ENCODE data around the gene CARS1.

The CARS1 gene

DNA sequence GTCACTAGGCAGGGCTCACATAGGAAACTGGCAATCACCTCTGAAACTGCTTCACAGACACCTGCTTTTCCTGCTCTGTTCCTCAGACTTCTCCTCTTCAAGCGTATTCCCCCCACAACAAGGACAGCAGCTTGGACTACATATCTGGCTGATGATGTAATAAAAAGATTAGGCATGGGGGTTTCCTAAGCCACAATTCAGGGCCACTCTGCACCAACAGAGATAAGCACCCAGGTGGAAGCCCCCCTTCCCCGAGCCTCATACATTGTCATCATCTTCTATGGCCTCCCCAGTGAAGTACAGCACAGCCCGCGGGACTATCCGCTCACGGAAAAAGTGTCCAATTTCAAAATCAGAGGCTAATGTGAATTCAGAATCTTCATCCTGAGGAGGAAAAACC lies 103.0 kb downstream of the CARS1 start:
- no peak overlapping the region for H3K4me3 ChIP-seq (ENCODE audit: low read depth, low read length)
- TF ChIP-seq, protein P1, sequence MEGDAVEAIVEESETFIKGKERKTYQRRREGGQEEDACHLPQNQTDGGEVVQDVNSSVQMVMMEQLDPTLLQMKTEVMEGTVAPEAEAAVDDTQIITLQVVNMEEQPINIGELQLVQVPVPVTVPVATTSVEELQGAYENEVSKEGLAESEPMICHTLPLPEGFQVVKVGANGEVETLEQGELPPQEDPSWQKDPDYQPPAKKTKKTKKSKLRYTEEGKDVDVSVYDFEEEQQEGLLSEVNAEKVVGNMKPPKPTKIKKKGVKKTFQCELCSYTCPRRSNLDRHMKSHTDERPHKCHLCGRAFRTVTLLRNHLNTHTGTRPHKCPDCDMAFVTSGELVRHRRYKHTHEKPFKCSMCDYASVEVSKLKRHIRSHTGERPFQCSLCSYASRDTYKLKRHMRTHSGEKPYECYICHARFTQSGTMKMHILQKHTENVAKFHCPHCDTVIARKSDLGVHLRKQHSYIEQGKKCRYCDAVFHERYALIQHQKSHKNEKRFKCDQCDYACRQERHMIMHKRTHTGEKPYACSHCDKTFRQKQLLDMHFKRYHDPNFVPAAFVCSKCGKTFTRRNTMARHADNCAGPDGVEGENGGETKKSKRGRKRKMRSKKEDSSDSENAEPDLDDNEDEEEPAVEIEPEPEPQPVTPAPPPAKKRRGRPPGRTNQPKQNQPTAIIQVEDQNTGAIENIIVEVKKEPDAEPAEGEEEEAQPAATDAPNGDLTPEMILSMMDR (IDR thresholded peaks at IDR 0.05; ENCODE audit: low read depth, low read length) = no peak

DNA sequence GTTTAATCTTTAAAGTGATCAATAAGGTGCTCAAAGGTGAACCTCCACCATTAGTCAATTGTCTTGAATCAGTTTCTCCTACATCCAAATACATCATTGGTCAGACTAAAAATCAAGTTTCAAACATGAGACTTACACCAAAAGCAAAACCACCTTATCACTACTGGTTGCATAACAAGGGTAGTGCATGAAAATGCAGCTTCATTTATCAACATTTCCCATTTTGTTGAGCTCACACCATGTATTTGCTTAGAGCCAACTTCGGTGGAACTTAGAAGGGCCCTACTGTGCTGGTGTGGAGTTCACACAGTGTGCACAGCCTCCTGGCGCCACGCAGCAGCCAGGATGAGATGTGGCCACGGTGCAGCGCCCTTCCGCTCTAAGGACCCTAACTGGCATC lies 104.9 kb downstream of the CARS1 start:
- no peak overlapping the region for H3K4me3 ChIP-seq (ENCODE audit: low read depth, low read length)
- TF ChIP-seq, protein P1 (IDR thresholded peaks at IDR 0.05; ENCODE audit: low read depth, low read length) = no peak

DNA sequence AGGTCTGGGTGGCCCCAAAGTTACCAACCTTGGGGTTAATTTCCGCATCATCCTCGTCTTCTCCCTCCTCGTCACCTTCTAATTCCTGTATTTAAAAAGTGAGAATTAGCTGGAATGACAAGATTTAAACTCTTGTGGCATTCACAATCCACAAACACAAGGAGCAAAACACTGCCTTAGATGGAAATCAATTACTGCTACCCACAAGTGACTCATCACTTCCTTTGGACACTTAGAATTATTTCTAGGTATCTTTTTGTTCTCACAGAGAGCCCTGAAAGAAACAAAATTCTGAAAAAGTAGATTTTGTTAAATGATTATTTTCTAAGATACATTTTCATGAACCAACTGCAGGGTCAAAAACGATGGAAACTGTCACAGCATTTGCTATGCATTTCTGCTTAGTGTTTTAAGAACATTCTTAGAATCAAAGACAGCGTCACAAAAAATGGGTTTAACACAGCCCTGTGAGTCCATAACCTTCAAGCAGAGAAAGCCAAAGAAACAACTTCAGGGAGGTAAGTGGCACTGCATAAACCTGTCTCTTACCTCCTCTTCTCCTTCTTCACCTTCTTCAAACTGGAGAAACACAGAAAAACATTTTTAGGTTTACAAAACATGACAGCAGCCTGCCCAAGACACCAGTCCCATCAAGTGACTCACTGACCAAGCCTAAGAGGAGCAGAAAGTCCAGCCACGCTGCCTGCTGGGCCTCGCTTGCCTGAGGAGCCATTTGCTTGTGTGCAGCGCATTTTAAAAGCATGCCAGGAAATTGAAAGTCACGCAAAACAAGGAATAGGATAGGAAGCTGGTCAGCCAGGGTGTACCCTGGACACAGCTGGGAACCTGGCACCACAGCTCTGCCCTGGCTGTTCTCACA lies 105.8 kb downstream of the CARS1 start:
- no peak overlapping the region for H3K4me3 ChIP-seq (ENCODE audit: low read depth, low read length)
- TF ChIP-seq, protein P1 (IDR thresholded peaks at IDR 0.05; ENCODE audit: low read depth, low read length) = no peak

Measured in WI38 (cell line).